ENCODE measurements around the gene DNASE1L3.

DNASE1L3 gene

DNA sequence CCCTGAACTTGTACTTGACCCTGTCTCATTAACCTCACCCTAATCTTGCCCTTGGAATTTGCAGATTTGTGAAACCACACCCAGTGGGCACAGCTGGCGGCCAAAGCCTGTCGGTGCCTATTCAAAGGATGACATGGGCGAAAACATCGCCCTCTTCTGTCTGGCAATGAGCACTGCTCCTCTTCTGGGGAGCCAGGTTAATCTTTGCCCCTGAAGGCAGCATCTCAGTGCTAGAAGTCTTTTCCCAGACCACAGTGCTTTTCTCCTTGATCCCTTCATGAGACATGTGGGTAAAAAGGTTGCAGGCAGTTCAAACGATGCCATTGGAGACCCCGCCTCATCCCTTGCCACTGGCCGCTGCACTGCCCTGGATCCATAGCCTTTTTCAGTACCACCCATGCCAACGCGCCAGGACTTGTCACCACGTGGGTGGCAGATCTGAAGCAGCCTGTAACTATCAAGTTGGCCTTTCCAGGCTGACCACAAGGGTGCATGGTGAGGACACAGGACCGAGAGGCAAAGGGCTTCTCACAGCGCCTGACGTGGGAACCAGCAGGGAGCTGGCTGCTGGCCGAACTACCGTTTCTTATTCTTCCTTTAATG lies 6.5 kb upstream of the DNASE1L3 start:
- H3K4me3 ChIP-seq (ENCODE audit: low read length): no peak overlapping the region
- peak; percentile 60 for DNase-seq (ENCODE audit: low read depth)
- peak; percentile 84 for TF ChIP-seq CTCF (conservative IDR thresholded peaks at IDR 0.05; ENCODE audit: low read length)

DNA sequence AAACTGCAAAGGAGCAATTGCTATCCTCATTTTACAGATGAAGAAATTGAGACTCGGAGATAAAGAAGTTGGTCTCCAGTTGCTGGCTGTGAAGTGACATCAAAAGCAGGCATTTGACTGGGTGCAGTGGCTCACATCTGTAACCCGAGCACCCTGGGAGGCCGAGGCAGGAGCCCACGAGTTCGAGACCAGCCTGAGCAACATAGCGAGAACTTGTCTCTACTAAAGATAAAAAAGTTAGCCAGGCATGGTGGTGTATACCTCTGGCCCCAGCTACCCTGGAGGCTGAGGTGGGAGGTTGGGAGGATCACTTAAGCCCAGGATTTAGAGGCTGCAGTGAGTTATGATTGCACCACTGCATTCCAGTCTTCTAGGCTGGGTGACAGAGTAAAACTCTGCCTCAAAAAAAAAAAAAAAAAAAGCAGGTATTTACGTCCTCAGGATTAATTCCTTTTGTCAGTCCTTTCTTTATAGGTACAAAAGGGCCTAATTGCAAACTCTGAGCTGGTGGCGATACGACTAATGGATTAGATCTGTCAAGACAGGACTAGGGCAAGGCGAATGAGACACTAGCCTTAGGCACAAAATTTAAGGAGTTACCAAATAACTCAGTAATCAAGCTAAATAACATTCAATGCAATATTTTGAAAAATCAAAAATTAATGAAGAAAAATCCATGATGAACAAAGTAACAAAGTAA lies 5.9 kb upstream of the DNASE1L3 start:
- no peak for TF ChIP-seq CTCF (conservative IDR thresholded peaks at IDR 0.05; ENCODE audit: low read length)
- no peak overlapping the region for H3K4me3 ChIP-seq (ENCODE audit: low read length)
- no peak for DNase-seq (ENCODE audit: low read depth)

DNA sequence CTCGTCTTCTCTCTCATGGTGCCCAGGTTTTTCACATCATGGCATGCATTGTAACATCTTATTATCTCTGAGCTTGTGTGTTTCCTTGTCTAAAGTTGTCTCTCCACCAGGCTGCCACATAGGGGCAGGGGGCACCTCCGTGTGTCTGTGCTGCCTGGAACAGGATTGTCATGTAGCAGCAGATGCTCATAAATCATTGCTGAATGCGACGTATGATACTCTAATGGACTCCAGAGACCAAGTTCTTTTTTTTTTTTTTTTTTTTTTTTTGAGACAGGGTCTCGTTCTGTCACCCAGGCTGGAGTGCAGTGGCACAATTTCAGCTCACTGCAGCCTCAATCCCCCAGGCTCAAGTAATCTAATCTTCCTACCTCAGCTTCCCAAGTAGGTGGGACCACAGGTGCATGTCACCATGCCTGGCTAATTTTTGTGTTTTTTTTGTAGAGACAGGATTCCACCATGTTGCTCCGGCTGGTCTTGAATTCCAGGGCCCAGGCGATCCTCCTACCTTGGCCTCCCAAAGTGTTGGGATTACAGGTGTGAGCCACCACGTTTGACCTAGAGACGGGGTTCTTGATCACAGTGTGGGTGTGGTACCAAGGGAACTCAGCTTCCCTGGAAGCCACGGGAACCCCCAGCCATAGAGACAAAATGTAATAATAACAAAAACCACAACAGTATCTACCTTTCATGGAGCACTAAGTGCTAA lies 4.7 kb upstream of the DNASE1L3 start:
- no peak overlapping the region for H3K4me3 ChIP-seq (ENCODE audit: low read length)
- no peak for DNase-seq (ENCODE audit: low read depth)
- no peak for TF ChIP-seq CTCF (conservative IDR thresholded peaks at IDR 0.05; ENCODE audit: low read length)

- peak; percentile 39 for DNase-seq (ENCODE audit: low read depth)
- no peak overlapping the region for H3K4me3 ChIP-seq (ENCODE audit: low read length)
- no peak for TF ChIP-seq CTCF (conservative IDR thresholded peaks at IDR 0.05; ENCODE audit: low read length)
Observed at GRCh38 chr3:58214484-58215316, 3.9 kb upstream of the DNASE1L3 start.

GRCh38 chr3:58209933-58210332 lies 839 bp downstream of the DNASE1L3 start:
- no peak for DNase-seq (ENCODE audit: low read depth)
- no peak for TF ChIP-seq CTCF (conservative IDR thresholded peaks at IDR 0.05; ENCODE audit: low read length)
- H3K4me3 ChIP-seq (ENCODE audit: low read length): no peak overlapping the region

DNA sequence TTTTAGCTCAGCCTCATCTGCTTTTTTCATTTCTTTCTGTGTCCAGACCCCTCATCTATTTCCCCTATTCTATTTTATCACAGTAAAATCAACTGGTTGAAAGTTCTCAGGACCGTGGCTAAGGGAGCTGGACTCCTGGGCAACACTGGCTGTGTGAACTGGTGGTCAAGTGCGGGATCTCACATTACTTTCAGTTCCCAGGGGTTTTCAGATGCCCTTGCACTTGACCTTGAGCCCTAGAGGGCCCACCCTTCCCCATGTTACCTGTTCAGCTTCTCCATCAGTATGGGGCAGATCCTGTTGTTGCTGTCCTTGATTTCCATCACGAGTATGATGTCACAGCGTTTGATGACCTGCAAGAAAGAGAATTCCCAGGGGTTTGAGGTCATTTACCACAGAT lies 2.8 kb downstream of the DNASE1L3 start:
- H3K4me3 ChIP-seq (ENCODE audit: low read length): no peak overlapping the region
- no peak for DNase-seq (ENCODE audit: low read depth)
- TF ChIP-seq CTCF (conservative IDR thresholded peaks at IDR 0.05; ENCODE audit: low read length): no peak
